HG02678 (cell line): ENCODE results near the gene TNK2.

Source experiments
- ATAC-seq: cut with Tn5 transposase; IDR thresholded peaks from one replicate; pipeline ENCODE4 v1.9.1; 2021; ENCODE audit warnings: mild to moderate bottlenecking, moderate library complexity; ENCODE audit not compliant: unreplicated experiment

Gene TNK2

DNA sequence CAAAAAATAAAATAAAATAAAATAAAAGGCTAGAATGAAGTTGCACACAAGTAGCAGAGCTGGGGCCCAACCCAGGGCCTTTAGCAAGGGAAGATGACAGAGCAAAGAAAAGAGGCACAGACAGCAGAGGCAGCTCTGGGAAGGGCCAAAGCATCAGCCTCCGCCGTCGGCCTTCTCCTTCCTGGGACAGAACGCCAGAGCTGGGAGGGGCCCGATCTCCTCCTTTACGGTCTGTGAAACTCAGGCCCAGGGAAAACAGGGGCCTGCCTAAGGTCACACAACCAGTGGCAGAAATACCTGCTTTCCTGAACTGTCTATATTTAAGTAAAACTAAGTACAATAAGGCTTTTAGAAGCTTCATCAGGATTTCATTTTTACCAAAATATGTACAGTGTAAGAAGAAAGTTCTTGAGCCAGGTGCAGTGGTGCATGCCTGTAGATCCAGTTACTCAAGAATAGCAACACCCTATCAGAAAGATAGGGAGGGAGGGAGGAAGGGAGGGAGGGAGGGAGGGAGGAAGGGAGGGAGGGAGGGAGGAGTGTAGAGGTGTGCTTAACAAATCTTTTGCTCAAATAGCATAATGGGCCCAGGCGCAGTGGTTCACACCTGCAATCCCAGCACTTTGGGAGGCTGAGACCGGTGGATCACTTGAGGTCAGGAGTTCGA lies 53.6 kb downstream of the TNK2 start:
- ATAC-seq = no peak

DNA sequence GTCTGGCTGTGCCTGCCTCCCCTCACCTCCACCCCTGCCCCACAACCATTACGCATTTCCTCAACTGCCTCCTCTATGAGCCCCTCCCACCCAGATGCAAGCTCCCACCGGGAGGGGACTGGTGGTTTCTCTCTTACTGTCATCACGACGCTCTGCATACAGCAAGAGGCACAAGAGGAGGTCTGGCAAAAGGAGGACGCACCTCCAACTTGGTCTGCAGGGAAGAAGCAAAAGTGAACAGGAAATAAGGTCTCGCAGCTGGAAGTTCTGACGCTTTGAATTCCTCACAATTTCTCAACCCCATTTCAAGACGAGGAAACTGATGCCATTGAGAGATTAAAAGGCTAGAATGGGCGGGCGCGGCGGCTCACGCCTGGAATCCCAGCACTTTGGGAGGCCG lies 54.4 kb downstream of the TNK2 start:
- ATAC-seq = no peak

GRCh38 chr3:195853036-195853435 lies 55.3 kb downstream of the TNK2 start:
- ATAC-seq = no peak

DNA sequence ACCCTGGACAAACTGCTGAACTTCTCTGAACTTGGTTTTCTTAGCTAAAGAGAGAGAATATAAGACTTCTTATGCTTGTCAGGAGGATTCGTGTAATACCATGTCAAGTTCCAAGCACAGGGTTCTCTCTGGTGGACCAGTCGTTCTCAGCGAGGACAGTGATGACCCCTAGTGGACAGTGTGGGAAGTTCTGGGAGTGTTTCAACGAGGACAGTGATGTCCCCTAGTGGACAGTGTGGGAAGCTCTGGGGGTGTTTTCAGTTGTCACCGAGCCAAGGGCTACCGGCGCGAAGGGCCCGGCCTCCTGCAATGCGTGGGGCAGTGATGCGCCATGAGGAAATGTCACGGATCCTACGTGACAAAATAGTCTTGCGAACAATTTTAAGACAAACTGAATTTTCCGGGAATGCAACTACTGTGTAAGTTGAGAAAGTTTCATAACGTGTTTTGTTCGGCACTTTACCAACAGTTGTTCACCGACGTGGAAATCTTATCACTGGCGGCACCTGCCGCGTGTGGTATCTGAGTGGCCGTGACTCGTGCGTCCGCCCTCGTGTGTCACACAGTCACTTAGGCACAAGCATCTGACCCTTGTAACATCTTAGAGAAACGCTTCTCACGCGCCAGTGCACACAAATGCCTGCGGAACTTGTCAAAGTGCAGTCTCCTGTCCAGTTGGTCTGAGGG lies 57.4 kb downstream of the TNK2 start:
- ATAC-seq = peak; percentile 83

DNA sequence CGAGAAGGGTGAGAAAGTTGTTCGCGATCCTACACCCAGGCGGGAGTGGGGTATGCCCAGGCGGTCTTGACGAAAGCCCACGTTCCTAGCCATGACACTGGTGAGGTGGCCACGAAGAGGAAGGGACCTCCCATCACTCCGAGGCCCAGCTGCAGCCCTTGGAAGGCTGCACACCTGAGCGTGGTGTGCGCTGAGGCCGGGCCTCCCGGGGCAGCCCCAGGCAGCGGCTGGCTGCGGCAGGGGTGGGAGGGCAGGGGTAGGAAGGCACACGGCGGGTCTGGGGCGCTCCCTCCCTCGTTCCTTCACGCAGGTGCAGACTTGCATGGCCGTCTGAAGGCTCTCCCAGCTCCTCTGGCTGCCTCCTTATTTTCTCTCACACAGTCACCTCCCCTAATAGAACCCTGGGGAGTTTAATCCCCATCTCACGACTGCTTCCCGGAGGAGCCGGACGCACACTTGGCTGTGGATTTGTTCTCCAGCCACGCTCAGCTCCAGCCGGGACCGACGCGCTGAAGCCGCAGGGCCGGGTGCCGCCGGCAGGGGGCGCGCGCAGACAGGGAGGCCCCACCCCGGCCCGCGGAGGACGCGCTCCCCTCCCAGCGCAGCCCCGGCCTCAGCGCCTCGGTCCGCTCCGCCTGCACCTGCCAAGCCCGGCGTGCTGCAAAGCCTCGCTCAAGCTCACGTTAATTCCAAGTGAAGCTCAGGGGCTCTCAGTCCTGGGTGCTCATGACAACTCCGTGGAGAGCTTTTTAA lies 58.9 kb downstream of the TNK2 start:
- no peak for ATAC-seq

DNA sequence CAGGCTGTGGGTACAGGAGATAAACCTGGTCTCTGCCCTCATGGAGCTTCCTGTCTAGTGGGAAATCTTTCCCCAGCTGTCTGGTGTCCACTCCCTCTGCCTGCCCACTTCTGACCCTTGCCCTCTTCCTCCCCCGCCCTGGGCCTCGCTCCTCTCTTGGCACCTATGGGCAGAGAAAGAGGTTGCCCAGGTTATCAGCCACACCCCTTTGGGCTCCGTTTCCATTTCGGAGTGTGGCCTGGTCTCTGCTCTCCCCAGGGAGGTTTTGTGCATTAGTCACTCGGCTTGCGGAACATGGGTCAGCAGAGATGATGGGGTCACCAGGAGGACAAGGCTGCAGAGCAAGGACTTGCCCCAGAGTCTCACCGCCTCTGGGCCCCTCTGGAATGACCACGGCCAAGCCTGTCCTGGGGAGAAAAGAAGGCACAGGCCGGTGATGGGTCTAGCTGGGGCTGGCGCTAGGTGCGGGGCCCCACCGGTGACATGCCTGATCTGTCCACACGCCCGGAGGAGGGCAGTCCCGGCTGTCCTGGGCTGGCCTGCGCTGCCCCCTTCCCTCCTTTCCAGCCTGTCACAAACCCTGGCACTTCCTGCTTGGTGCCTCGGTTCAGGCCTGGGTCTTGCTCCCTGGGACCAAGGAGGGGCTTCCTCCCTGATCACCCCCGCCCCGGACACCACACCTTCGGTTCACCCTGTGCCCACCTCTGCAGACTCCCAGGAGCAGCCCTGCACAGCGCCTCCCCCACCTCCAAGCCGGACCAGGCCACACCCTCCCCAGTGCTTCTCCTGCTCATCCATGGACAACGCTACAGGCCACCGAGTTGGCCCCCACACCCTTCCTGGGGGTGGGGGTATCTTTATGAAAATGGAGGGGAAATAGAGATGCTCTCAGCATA lies 61.0 kb downstream of the TNK2 start:
- ATAC-seq = no peak

- no peak for ATAC-seq
These were observed 62.9 kb downstream of the TNK2 start for GRCh38 chr3:195845483-195845882.

DNA sequence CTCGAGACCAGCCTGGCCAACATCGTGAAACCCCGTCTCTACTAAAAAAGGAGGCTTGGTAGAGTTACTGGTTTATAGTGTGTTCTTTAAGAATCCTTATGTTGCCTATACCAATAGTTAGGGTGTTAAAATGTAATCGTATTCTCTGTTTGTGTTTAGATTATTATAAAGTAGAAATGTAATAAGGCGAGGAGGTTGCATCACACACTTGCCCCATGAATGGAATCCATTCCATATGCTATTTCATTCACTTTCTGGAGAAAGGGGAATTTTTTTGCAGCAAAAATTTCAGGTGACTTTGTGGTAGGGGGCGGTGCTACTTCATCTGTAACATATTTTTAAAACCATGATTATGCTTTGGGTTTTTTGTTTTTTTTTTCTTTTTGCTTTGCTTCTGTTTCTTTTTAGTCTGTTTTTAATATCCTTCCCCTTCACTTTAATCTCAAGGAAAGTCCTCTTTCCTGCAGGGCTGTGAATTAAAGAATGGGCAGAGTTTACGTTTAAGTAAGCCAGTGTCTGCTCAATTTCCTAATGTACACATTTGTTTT lies 63.6 kb downstream of the TNK2 start:
- ATAC-seq = no peak

GRCh38 chr3:195839260-195840010 lies 68.9 kb downstream of the TNK2 start:
- no peak for ATAC-seq

DNA sequence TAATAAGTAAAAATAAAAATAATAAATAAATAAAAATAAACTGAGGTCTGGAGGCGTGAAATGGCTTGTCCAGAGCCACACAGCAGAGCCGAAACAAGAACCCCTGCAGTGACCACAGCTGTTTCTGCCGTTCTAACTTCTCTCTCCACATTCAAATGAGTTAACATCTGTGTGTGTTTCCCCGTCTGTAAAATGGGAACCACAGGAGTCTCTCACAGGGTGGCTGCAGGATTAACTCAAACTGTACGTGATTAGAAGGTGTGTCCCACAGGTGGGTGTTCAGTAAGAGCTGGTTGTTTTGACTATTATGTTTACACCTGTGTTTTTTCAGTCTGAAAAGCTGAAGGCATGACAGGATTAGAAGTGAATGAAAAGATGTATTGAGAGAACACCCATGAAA lies 69.6 kb downstream of the TNK2 start:
- ATAC-seq = peak; percentile 48

GRCh38 chr3:195836476-195837135 lies 71.7 kb downstream of the TNK2 start:
- ATAC-seq = no peak

GRCh38 chr3:195835791-195836190 lies 72.6 kb downstream of the TNK2 start:
- ATAC-seq = no peak

DNA sequence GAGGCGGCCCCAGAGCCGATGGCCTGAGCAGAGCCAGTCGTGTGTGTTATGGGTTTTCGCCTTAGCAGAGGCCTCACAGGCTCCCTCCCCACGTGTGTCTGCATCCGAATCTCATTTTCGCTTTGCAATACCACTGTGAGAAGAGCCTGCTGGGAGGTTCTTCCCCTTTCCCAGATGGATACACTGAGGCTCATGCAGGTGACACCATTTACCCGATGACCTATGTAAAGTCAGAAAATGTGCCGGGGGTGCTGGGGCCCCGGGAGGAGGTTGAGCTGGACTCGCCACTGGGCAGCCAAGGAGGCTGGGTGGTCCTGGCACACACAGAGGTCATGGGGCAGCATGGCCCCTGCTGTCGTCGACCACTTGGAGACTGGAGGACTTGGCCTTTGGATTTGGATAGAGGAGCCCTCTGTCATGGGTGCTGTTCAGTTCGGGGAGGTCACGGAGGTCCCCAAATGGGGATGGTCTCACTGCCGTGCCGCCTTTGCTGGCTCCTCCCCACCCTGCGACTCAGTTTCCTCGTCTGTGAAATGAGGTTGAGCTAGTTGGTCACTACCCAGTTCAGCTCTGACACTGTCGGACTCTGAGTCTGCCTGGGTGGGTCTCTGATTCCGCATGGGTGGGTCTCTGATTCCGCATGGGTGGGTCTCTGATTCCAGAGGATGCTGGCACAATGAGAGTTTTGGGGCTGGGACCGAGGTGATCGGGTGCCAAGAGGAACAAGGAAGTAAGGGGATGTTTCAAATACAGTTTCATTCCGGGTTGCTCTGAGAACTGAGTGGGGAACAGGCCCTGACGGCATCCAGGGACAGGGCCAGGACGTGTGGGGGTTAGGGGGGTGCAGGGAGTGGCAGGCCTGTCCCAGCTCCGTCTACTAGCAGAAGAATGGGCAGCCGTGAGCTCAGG lies 73.4 kb downstream of the TNK2 start:
- ATAC-seq = no peak

DNA sequence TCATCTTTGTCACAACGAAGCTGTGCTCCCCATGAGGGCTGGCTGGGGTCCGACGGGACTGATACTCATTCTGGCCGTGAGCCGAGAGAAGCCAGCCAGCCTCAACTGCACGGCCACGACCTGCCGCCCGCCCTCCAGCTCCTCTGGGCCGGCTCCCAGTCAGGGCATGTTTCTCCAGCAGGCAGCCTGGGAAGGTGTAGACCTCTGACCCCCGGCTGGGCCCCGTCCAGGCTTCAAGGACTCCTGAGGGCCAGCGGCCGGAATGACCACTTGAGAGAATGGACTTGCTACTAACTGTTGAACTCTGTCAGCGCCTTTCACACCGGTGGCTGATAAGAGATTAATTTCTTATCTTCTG lies 78.5 kb downstream of the TNK2 start:
- no peak for ATAC-seq

GRCh38 chr3:195828762-195829161 lies 79.6 kb downstream of the TNK2 start:
- ATAC-seq = no peak

- no peak for ATAC-seq
These were observed 82.2 kb downstream of the TNK2 start for GRCh38 chr3:195825857-195826804.

DNA sequence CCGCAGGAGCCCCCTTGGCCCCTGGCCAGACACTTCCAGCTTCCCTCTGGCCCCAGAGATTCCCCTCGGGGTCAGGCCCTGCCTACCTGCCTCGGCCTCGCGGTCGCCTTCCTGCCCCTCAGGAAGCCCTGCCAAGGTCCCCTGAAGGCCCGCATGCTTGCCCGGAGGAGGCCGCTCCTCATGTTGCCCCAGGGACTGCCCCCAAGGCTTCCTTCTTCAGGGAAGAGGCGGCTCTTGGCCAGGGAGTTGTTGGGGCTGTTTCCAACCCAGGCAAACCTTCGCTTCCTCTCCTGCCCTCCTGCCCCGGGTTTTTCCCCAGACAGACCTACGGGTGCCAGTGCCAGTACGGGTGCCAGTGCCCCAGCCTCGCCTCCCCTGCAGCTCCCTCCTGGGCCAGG lies 83.2 kb downstream of the TNK2 start:
- ATAC-seq = no peak
